ENCODE measurements around the gene PRKCZ. TPM values are rescaled to one million over a fixed set of nuclear protein-coding genes. Genes with fewer than 3 reads are reported as not detected.

Gene PRKCZ
- total RNA-seq, 6 experiments from 2014 or later, result 0.55 to 1.4 (median 0.95) TPM

DNA sequence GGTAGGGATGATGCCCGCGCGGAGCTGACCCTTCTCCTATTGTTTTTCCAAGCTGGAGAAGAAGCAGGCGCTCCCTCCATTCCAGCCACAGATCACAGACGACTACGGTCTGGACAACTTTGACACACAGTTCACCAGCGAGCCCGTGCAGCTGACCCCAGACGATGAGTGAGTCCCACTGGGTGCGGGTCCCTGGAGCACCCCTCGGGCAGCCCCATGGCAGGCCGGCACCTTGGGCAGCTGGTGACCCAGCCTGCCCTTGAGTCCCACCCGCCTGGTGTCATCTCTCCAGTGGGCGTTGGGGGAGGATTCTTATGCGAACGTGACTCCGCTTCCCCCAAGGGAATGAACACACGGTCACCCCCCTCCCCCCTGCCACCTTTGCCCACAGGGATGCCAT, 134.3 kb downstream of the PRKCZ start:
- Mint-ChIP-seq H3K36me3 (ENCODE audit: low read depth) (peaks cover 4% of the 10 kb centered on the region; the same call in 1 of the 2 replicates), H3K27ac (no peak overlapping the region), H3K27me3 (ENCODE audit: insufficient read depth) (no peaks in the 10 kb centered on the region; the same call in none of the 2 replicates), H3K9me3 (no peaks in the 10 kb centered on the region), H3K4me3 (no peak overlapping the region), H3K4me1 (ENCODE audit: low read depth) (no peaks in the 10 kb centered on the region; the same call in 1 of the 2 replicates)
- no peak for DNase-seq
- TF ChIP-seq, protein P1, sequence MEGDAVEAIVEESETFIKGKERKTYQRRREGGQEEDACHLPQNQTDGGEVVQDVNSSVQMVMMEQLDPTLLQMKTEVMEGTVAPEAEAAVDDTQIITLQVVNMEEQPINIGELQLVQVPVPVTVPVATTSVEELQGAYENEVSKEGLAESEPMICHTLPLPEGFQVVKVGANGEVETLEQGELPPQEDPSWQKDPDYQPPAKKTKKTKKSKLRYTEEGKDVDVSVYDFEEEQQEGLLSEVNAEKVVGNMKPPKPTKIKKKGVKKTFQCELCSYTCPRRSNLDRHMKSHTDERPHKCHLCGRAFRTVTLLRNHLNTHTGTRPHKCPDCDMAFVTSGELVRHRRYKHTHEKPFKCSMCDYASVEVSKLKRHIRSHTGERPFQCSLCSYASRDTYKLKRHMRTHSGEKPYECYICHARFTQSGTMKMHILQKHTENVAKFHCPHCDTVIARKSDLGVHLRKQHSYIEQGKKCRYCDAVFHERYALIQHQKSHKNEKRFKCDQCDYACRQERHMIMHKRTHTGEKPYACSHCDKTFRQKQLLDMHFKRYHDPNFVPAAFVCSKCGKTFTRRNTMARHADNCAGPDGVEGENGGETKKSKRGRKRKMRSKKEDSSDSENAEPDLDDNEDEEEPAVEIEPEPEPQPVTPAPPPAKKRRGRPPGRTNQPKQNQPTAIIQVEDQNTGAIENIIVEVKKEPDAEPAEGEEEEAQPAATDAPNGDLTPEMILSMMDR (IDR thresholded peaks at IDR 0.05), result no peak

DNA sequence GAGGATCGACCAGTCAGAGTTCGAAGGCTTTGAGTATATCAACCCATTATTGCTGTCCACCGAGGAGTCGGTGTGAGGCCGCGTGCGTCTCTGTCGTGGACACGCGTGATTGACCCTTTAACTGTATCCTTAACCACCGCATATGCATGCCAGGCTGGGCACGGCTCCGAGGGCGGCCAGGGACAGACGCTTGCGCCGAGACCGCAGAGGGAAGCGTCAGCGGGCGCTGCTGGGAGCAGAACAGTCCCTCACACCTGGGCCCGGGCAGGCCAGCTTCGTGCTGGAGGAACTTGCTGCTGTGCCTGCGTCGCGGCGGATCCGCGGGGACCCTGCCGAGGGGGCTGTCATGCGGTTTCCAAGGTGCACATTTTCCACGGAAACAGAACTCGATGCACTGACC, 134.7 kb downstream of the PRKCZ start:
- H3K9me3 Mint-ChIP-seq, result no peaks in the 10 kb centered on the region
- no peaks in the 10 kb centered on the region for H3K4me1 Mint-ChIP-seq (ENCODE audit: low read depth)
- H3K4me3 Mint-ChIP-seq, result no peak overlapping the region
- H3K27me3 Mint-ChIP-seq (ENCODE audit: insufficient read depth), result no peaks in the 10 kb centered on the region; the same call in none of the 2 replicates
- no peak overlapping the region for H3K27ac Mint-ChIP-seq
- DNase-seq, result no peak
- H3K36me3 Mint-ChIP-seq (ENCODE audit: low read depth), result 0 out of 2 replicates have a peak, but pooled peaks cover under 1% of the 10 kb centered on the region
- TF ChIP-seq, protein P1 (IDR thresholded peaks at IDR 0.05), result no peak

DNA sequence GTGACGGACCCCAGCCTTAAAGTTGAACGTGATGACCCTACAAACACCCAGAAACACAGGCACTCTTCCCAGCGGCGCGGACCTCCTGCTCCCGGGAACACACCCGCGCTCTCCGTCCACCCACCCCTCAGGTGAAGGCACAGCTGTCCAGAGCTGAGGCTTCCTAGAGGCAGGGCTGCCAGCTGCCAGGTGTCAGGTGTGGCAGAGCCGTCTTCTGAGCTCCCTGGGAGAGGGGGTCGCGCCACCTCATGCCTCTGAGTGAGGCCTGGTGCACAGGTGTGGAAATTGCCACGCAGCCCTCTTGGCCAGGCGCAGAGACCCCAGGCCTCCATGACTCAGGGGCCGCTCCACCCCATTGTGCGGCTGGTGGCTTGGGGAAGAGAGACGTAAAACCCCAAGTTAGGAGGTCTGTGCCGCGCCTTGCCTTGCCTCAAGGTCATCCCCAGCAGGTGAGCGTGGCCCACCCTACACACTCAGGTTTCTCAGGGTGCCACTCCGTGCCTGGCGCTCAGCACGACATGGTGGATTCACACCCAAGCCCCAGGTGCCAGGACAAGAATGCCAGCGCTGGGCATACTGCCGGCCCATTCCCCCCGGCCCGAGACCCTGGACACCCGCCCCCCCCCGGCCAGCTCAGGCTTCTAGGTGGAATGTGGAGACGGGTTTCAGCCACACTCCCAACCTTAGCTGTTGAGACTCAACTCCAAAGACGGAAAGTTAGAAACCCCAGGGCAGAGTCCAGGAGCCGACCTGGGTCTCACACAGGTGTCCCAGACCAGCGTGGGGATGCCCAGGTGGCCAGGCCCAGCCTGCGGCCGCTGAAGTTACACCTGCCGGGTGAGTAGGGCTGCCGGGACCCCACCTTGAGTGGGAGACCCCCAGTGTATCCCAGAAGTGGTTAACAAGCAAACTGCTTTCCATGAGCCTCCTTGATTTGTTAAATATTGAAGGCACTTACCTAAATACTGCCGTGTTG, 136.0 kb downstream of the PRKCZ start:
- no peak overlapping the region for H3K4me3 Mint-ChIP-seq
- H3K9me3 Mint-ChIP-seq, result no peaks in the 10 kb centered on the region
- H3K27ac Mint-ChIP-seq, result no peak overlapping the region
- no peaks in the 10 kb centered on the region for H3K4me1 Mint-ChIP-seq (ENCODE audit: low read depth)
- H3K27me3 Mint-ChIP-seq (ENCODE audit: insufficient read depth), result no peaks in the 10 kb centered on the region; the same call in 1 of the 2 replicates
- TF ChIP-seq, protein P1 (IDR thresholded peaks at IDR 0.05), result no peak
- DNase-seq, result no peak
- H3K36me3 Mint-ChIP-seq (ENCODE audit: low read depth), result no peaks in the 10 kb centered on the region

DNA sequence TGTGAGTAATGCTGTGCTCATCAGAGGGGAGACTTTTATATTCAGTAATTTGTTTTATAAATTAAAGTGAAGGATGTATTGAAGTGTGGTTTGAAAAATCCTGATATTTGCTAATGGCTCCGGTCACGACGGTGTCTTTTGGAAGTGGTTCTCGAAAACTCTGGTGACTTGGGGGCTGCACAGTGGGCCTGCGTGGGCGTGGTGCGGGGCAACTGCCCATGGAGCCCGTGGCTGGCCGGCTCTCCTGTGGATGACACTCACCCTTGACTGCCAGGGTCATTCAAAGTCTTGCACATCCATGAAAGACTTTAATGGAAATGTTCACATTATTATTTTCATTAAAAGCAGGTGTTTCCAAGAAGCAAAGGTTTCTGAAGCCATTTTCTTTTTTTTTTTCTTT, 136.7 kb downstream of the PRKCZ start:
- DNase-seq, result no peak
- Mint-ChIP-seq H3K4me1 (ENCODE audit: low read depth) (no peaks in the 10 kb centered on the region; the same call in 1 of the 2 replicates), H3K9me3 (no peaks in the 10 kb centered on the region), H3K27me3 (ENCODE audit: insufficient read depth) (no peaks in the 10 kb centered on the region; the same call in 1 of the 2 replicates), H3K36me3 (ENCODE audit: low read depth) (no peaks in the 10 kb centered on the region), H3K4me3 (no peak overlapping the region), H3K27ac (no peak overlapping the region)
- TF ChIP-seq, protein P1 (IDR thresholded peaks at IDR 0.05), result no peak

DNA sequence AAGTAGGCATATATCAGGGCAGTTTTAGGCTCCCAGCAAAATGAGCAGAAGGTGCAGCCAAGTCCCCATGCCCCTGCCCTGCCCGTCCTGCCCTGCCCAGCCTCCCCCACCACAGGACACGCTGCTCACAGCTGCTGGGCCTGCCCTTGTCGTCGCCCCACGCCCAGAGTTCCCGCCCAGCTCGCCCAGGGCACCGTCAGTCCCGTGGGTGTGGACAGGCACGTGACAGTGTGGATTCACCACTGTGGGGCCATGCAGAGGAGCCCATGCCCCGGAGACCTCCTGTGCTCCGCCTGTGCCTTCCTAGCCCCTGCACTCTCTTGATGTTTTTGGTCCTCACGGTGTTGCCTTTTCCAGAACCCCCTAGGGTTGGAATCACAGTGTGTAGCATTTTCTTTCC, 137.4 kb downstream of the PRKCZ start:
- Mint-ChIP-seq H3K27me3 (ENCODE audit: insufficient read depth) (no peaks in the 10 kb centered on the region; the same call in 1 of the 2 replicates), H3K4me3 (no peak overlapping the region), H3K27ac (no peak overlapping the region), H3K4me1 (ENCODE audit: low read depth) (no peaks in the 10 kb centered on the region; the same call in 1 of the 2 replicates), H3K36me3 (ENCODE audit: low read depth) (no peaks in the 10 kb centered on the region), H3K9me3 (no peaks in the 10 kb centered on the region)
- TF ChIP-seq, protein P1 (IDR thresholded peaks at IDR 0.05), result no peak
- no peak for DNase-seq

Data from HFFc6 (cell line).